Common myeloid progenitor, CD34-positive (primary cell): ENCODE measurements around the gene GPR137.
"Not testable (repeated sequence)": the region's sequence is repeated elsewhere in the genome, so short reads cannot be mapped to it uniquely, and the experiment has no call there.

Source experiments
- CTCF ChIA-PET: fragments of 350-600 bp; sonication (Branson Sonifier 250); formaldehyde crosslinking; loops from one replicate; lab custom pipeline; 2021; ENCODE audit warnings: antibody characterized with exemption; lab: Charles Lee
- POLR2A ChIA-PET: fragments of 350-600 bp; sonication (Branson Sonifier 250); formaldehyde crosslinking; loops from one replicate; lab custom pipeline; 2021; ENCODE audit warnings: antibody characterized with exemption; lab: Charles Lee
- DNase-seq, 3 donors: peaks; one replicate each; pipeline versions ENCODE4 v3.0.0 to v3.0.0-alpha.2; 2013
- H3K27ac ChIP-seq, 2 experiments: 1 replicate in 1 of 2; 2 replicates in 1 of 2; pipeline ENCODE4 v1.7.0; 2013; ENCODE audit warnings: inconsistent platforms in 2 of 2, low read length in 2 of 2, mild to moderate bottlenecking in 2 of 2, low read depth in 1 of 2, moderate library complexity in 1 of 2; ENCODE audit not compliant: severe bottlenecking in 2 of 2, insufficient read depth in 1 of 2, poor library complexity in 1 of 2
- H3K27me3 ChIP-seq, 5 experiments: replicated peaks in 2 of 5; 1 replicate in 3 of 5; 2 replicates in 2 of 5; pipeline versions ENCODE4 v1.6.1 to v1.7.0; 2013; ENCODE audit warnings: low read length in 4 of 5, mild to moderate bottlenecking in 2 of 5, moderate library complexity in 2 of 5, inconsistent platforms in 1 of 5; ENCODE audit not compliant: insufficient read depth in 5 of 5, control insufficient read depth in 4 of 5
- H3K36me3 ChIP-seq, 4 experiments: 1 replicate in 2 of 4; 2 replicates in 2 of 4; pipeline versions ENCODE4 v1.6.1 to v1.7.0; 2013; ENCODE audit warnings: low read length in 3 of 4, control low read depth in 1 of 4, mild to moderate bottlenecking in 1 of 4; ENCODE audit not compliant: control insufficient read depth in 4 of 4, insufficient read depth in 4 of 4
- H3K4me1 ChIP-seq, 4 experiments: 1 replicate in 3 of 4; 2 replicates in 1 of 4; pipeline versions ENCODE4 v1.6.1 to v1.7.1; 2013; ENCODE audit warnings: low read length in 3 of 4, mild to moderate bottlenecking in 3 of 4, control low read depth in 1 of 4, inconsistent platforms in 1 of 4, moderate library complexity in 1 of 4; ENCODE audit not compliant: control insufficient read depth in 4 of 4, insufficient read depth in 4 of 4; ENCODE audit errors: control extremely low read depth in 1 of 4
- H3K4me3 ChIP-seq, 7 experiments: 1 replicate in 4 of 7; 2 replicates in 3 of 7; pipeline versions ENCODE4 v1.5.1 to v1.7.0; 2013; ENCODE audit warnings: mild to moderate bottlenecking in 7 of 7, low read length in 6 of 7, moderate library complexity in 6 of 7, inconsistent platforms in 2 of 7, low read depth in 2 of 7, control low read depth in 1 of 7; ENCODE audit not compliant: insufficient read depth in 4 of 7, control insufficient read depth in 1 of 7; ENCODE audit errors: extremely low read depth in 1 of 7
- H3K9me3 ChIP-seq, 5 experiments: 1 replicate in 4 of 5; 2 replicates in 1 of 5; pipeline versions ENCODE4 v1.6.1 to v1.7.1; 2013; ENCODE audit warnings: low read length in 4 of 5, mild to moderate bottlenecking in 2 of 5, inconsistent platforms in 1 of 5, low read depth in 1 of 5, moderate library complexity in 1 of 5; ENCODE audit not compliant: control insufficient read depth in 4 of 5, insufficient read depth in 2 of 5; ENCODE audit errors: control extremely low read depth in 1 of 5
- WGBS: methylation state at CpG from one replicate; pipeline ENCODE4 v1.1.5; 2013; ENCODE audit not compliant: insufficient coverage; 5-methylcytosine and 5-hydroxymethylcytosine counted together

GPR137 gene

DNA sequence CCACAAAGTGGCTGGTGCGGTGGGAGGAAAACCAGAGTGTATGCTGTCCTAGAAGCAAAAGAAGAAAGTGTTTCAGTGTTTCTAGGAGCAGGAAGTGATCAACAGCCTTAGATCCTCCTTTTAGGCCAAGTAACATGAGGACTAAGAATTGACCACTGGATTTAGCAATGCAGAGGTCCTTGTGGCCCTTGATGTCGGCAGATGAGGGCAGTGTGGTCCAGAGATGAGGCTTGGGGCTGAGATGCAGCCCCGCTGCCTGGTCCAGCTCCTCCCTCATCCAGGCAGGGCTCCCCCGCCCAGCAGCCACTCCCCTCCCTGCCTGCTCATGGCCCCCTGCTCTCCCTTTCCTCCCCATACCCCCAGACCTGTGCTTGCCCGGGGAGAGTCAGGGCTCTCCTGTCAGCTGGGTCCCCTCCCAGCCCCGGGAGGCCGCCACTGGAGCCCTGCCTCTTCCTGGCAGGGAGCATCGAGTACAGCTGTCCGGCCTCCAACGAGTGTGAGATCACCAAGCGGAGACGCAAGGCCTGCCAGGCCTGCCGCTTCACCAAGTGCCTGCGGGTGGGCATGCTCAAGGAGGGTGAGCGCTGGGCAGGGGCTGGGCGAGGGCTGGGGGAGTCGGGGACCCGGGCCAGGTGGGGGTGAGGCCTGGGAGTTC is 28.0 kb downstream of the GPR137 start:
- CTCF ChIA-PET = interaction anchor here (1.0 to 8.7 kb wide), 3 partner anchors 19 to 44 kb away, joined by 3 to 133 read pairs (median 4); no protein-coding TSS in a partner anchor
- Histone ChIP-seq H3K9me3 (no peaks in the 10 kb centered on the region), H3K36me3 (peaks cover 13 to 46% (median 19%) of the 10 kb centered on the region in 4 experiments), H3K27ac (no peak overlapping the region), H3K4me1 (peaks cover 0 to 18% (median 18%) of the 10 kb centered on the region in 4 experiments), H3K27me3 (no peaks in the 10 kb centered on the region), H3K4me3 (no peak overlapping the region)
- WGBS = 98% methylated on average over 9 of the region's 18 CpGs
- no peak for DNase-seq
- POLR2A ChIA-PET = no interaction called here

DNA sequence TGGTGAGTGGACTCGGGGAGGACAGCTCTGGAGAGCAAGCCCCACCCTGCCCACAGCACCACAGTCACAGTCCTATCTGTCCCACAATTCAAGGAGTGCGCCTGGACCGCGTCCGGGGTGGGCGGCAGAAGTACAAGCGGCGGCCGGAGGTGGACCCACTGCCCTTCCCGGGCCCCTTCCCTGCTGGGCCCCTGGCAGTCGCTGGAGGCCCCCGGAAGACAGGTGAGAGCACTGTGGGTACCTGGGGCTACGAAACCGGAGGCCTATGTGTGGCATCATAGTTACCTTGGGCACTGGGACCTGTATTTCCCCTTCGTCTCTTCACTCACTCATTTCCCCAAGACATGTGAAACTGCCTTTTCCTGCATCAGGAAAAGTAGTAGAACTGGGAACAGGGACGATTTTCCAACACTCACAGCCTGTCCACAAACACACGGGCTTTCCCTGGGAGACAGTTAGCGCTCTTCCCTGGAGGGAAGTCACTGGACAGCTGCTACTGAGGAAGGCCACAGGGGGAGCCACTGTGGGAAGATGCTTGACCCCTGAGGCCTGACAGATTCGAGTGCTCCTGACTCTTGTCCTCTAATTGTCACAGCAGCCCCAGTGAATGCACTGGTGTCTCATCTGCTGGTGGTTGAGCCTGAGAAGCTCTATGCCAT is 28.6 kb downstream of the GPR137 start:
- DNase-seq = no peak
- CTCF ChIA-PET = interaction anchor here (0.9 to 8.7 kb wide), 4 partner anchors 18 to 43 kb away, joined by 3 to 133 read pairs (median 4); no protein-coding TSS in a partner anchor
- Histone ChIP-seq H3K9me3 (no peaks in the 10 kb centered on the region), H3K4me1 (peaks cover 0 to 24% (median 23%) of the 10 kb centered on the region in 4 experiments), H3K27ac (no peak overlapping the region), H3K4me3 (no peak overlapping the region), H3K36me3 (peaks cover 13 to 46% (median 19%) of the 10 kb centered on the region in 4 experiments), H3K27me3 (no peaks in the 10 kb centered on the region)
- POLR2A ChIA-PET = no interaction called here
- 97% methylated on average over 15 of the region's 19 CpGs for WGBS

DNA sequence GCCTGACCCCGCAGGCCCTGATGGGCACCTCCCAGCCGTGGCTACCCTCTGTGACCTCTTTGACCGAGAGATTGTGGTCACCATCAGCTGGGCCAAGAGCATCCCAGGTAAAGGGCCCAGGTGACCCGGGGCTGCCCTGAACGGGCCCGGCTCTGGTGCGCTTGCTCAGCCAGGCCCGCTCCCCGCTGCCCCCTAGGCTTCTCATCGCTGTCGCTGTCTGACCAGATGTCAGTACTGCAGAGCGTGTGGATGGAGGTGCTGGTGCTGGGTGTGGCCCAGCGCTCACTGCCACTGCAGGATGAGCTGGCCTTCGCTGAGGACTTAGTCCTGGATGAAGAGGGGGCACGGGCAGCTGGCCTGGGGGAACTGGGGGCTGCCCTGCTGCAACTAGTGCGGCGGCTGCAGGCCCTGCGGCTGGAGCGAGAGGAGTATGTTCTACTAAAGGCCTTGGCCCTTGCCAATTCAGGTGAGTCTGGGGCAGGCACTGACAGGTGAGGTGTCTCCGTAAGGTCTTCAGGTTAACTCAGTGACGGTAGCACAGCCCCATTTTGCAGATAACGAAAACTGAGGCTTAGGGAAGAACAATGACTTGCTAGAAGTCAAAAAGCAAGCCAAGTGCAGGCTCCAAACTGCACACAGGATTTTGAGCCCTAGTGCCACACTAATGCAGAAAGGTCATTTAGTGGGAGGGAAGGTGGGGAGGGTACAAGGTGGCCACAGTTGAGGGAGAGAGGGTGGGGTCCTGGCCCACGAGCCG is 29.3 kb downstream of the GPR137 start:
- WGBS = over 99% methylated on average over 22 of the region's 24 CpGs
- no peaks in the 10 kb centered on the region for H3K9me3 ChIP-seq
- ChIA-PET CTCF (interaction anchor here (0.9 to 8.7 kb wide), 3 partner anchors 17 to 40 kb away, joined by 3 to 133 read pairs (median 52); no protein-coding TSS in a partner anchor), POLR2A (no interaction called here)
- H3K4me3 ChIP-seq = no peak overlapping the region
- no peaks in the 10 kb centered on the region for H3K27me3 ChIP-seq
- H3K36me3 ChIP-seq = peaks cover 13 to 46% (median 19%) of the 10 kb centered on the region in 4 experiments
- no peak for DNase-seq
- H3K4me1 ChIP-seq = peaks cover 0 to 28% (median 27%) of the 10 kb centered on the region in 4 experiments
- no peak overlapping the region for H3K27ac ChIP-seq

DNA sequence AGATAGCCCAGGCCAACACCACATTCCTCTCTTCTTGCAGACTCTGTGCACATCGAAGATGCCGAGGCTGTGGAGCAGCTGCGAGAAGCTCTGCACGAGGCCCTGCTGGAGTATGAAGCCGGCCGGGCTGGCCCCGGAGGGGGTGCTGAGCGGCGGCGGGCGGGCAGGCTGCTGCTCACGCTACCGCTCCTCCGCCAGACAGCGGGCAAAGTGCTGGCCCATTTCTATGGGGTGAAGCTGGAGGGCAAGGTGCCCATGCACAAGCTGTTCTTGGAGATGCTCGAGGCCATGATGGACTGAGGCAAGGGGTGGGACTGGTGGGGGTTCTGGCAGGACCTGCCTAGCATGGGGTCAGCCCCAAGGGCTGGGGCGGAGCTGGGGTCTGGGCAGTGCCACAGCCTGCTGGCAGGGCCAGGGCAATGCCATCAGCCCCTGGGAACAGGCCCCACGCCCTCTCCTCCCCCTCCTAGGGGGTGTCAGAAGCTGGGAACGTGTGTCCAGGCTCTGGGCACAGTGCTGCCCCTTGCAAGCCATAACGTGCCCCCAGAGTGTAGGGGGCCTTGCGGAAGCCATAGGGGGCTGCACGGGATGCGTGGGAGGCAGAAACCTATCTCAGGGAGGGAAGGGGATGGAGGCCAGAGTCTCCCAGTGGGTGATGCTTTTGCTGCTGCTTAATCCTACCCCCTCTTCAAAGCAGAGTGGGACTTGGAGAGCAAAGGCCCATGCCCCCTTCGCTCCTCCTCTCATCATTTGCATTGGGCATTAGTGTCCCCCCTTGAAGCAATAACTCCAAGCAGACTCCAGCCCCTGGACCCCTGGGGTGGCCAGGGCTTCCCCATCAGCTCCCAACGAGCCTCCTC is 30.2 kb downstream of the GPR137 start:
- H3K9me3 ChIP-seq, DNase-seq, H3K27me3 ChIP-seq: not testable (repeated sequence)
- ChIA-PET POLR2A (interaction anchor here (2.1 kb wide), 1 partner anchor 44 kb away, joined by 6 read pairs; the partner anchor contains the start of gene RPS6KA4), CTCF (interaction anchor here (0.7 to 8.7 kb wide), 11 partner anchors 9 to 338 kb away, joined by 3 to 133 read pairs (median 4); partner anchors contain the start of genes BAD, FERMT3 and RPS6KA4)
- Histone ChIP-seq H3K4me1 (peaks cover 0 to 28% (median 27%) of the 10 kb centered on the region in 4 experiments), H3K4me3 (peak overlapping the region in 1 of 7 experiments; percentile 91), H3K36me3 (peaks cover 13 to 51% (median 23%) of the 10 kb centered on the region in 4 experiments), H3K27ac (peak overlapping the region in 1 of 2 experiments; percentile 95)
- 91% methylated on average over 14 of the region's 25 CpGs for WGBS

DNA sequence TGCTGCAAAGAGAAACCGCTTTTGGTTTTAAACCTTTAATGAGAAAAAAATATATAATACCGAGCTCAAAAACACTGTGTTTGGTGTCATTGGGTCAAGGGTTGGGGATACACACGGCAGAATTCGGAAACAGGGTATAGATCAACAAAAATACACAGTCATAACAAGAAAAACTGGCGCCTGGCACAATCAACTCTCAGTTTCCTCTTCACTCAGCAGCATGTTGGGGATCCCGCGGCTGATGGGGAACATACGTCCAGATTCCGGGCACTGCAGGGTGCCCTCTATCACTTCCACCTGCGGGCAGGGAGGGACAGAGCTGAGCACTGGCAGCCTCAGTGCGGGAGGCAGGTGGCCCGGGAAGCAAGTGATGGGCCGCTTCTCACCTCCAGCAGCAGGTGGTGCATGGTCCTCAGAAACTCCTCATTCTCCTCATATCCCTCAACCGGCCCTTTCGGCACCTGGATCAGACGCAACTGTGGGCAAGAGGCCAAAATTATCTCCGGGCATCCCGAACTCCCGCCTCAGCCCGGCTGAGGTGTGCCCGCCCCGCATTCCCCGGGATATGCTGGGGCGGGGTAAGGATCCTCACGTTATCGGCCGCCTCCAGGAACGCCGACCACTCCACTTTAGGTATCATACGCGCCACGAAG is 31.1 kb downstream of the GPR137 start:
- Histone ChIP-seq H3K36me3 (peaks cover 17 to 54% (median 25%) of the 10 kb centered on the region in 4 experiments), H3K4me1 (peaks cover 0 to 28% (median 27%) of the 10 kb centered on the region in 4 experiments), H3K27ac (peak overlapping the region; percentile 87 to 95), H3K27me3 (no peaks in the 10 kb centered on the region), H3K9me3 (no peaks in the 10 kb centered on the region), H3K4me3 (peak overlapping the region; percentile 64 to 91 (median 86))
- 6% methylated on average over 29 of the region's 32 CpGs for WGBS
- CTCF ChIA-PET = interaction anchor here (0.7 to 8.7 kb wide), 18 partner anchors 9 to 337 kb away, joined by 3 to 133 read pairs (median 4); partner anchors contain the start of genes BAD, FERMT3 and RPS6KA4
- DNase-seq = peak in 2 of 3 donors; percentile 48 to 65
- POLR2A ChIA-PET = interaction anchor here (0.9 to 2.3 kb wide), 9 partner anchors 12 to 109 kb away, joined by 3 to 18 read pairs (median 6); partner anchors contain the start of genes CCDC88B, ESRRA, FKBP2 and RPS6KA4
